ENCODE measurements around the gene RWDD3. TPM values are rescaled to one million over a fixed set of nuclear protein-coding genes. Genes with fewer than 3 reads are reported as not detected.

RWDD3 gene
- total RNA-seq, 1 experiment from 2014 or later = 11.3 TPM

GRCh38 chr1:95201905-95202304, 32.1 kb upstream of the RWDD3 start:
- BruUV-seq (replicated peaks) = no TSS peak
- TF ChIP-seq EZH2 (IDR thresholded peaks at IDR 0.05; ENCODE audit: low read depth) (no peak), CTCF (conservative IDR thresholded peaks at IDR 0.05) (no peak)

GRCh38 chr1:95203908-95204437, 30.0 kb upstream of the RWDD3 start:
- ChIA-PET CTCF (no interaction called here), POLR2A (ENCODE audit: unreplicated experiment) (no interaction called here)
- TF ChIP-seq EZH2 (IDR thresholded peaks at IDR 0.05; ENCODE audit: low read depth) (no peak), CTCF (conservative IDR thresholded peaks at IDR 0.05) (no peak)
- no peaks in the 10 kb centered on the region for H3K36me3 ChIP-seq (ENCODE audit: low read depth)
- H3K79me2 ChIP-seq (ENCODE audit: low read depth) = no peaks in the 10 kb centered on the region
- H3K27me3 ChIP-seq (ENCODE audit: insufficient read depth, low read depth) = no peaks in the 10 kb centered on the region
- H3K9me3 ChIP-seq (ENCODE audit: insufficient read depth, low read depth) = no peaks in the 10 kb centered on the region
- no peak overlapping the region for H2AFZ ChIP-seq
- H3K4me3 ChIP-seq = no peak overlapping the region
- no peak overlapping the region for H3K4me2 ChIP-seq
- H3K4me1 ChIP-seq (replicated peaks; ENCODE audit: insufficient read depth) = no peaks in the 10 kb centered on the region
- intact Hi-C loops (cut with micrococcal nuclease; ENCODE audit: unreplicated experiment) = no loop called here
- no peaks in the 10 kb centered on the region for H3K9me2 ChIP-seq (ENCODE audit: insufficient read depth)
- no TSS peak for BruUV-seq (replicated peaks)
- DNase-seq = no peak
- no peaks in the 10 kb centered on the region for H3F3A ChIP-seq (ENCODE audit: insufficient read depth, low read depth)
- H4K20me1 ChIP-seq (ENCODE audit: insufficient read depth) = no peaks in the 10 kb centered on the region
- H3K27ac ChIP-seq = no peak overlapping the region

More at GRCh38 chr1:95201905-95202304, 32.1 kb upstream of the RWDD3 start:
- no peaks in the 10 kb centered on the region for H3F3A ChIP-seq (ENCODE audit: insufficient read depth, low read depth)
- H3K27me3 ChIP-seq (ENCODE audit: insufficient read depth, low read depth) = no peaks in the 10 kb centered on the region
- H3K4me3 ChIP-seq = no peak overlapping the region
- CTCF ChIA-PET = no interaction called here
- H4K20me1 ChIP-seq (ENCODE audit: insufficient read depth) = no peaks in the 10 kb centered on the region
- no peak for DNase-seq
- H3K79me2 ChIP-seq (ENCODE audit: low read depth) = no peaks in the 10 kb centered on the region
- H3K4me1 ChIP-seq (replicated peaks; ENCODE audit: insufficient read depth) = no peaks in the 10 kb centered on the region
- H3K9me3 ChIP-seq (ENCODE audit: insufficient read depth, low read depth) = no peaks in the 10 kb centered on the region
- POLR2A ChIA-PET (ENCODE audit: unreplicated experiment) = no interaction called here
- H3K9me2 ChIP-seq (ENCODE audit: insufficient read depth) = no peaks in the 10 kb centered on the region
- no peaks in the 10 kb centered on the region for H3K36me3 ChIP-seq (ENCODE audit: low read depth)
- intact Hi-C loops (cut with micrococcal nuclease; ENCODE audit: unreplicated experiment) = no loop called here
- H3K4me2 ChIP-seq = no peak overlapping the region
- H3K27ac ChIP-seq = no peak overlapping the region
- H2AFZ ChIP-seq = no peak overlapping the region

- Histone ChIP-seq H4K20me1 (ENCODE audit: insufficient read depth) (no peaks in the 10 kb centered on the region), H3K27me3 (ENCODE audit: insufficient read depth, low read depth) (no peaks in the 10 kb centered on the region), H3K79me2 (ENCODE audit: low read depth) (no peaks in the 10 kb centered on the region), H3K4me3 (no peak overlapping the region), H3K4me2 (no peak overlapping the region), H3K9me3 (ENCODE audit: insufficient read depth, low read depth) (no peaks in the 10 kb centered on the region), H3K9me2 (ENCODE audit: insufficient read depth) (no peaks in the 10 kb centered on the region), H3K36me3 (ENCODE audit: low read depth) (no peaks in the 10 kb centered on the region), H2AFZ (no peak overlapping the region), H3K27ac (no peak overlapping the region), H3F3A (ENCODE audit: insufficient read depth, low read depth) (no peaks in the 10 kb centered on the region), H3K4me1 (replicated peaks; ENCODE audit: insufficient read depth) (no peaks in the 10 kb centered on the region)
- ChIA-PET POLR2A (ENCODE audit: unreplicated experiment) (no interaction called here), CTCF (no interaction called here)
- DNase-seq = no peak
- no peak for TF ChIP-seq CTCF (conservative IDR thresholded peaks at IDR 0.05)
- no peak for TF ChIP-seq EZH2 (IDR thresholded peaks at IDR 0.05; ENCODE audit: low read depth)
- intact Hi-C loops (cut with micrococcal nuclease; ENCODE audit: unreplicated experiment) = no loop called here
- no TSS peak for BruUV-seq (replicated peaks)
These were observed 27.5 kb upstream of the RWDD3 start for GRCh38 chr1:95206514-95206913.
